H9 (cell line): ENCODE measurements around the gene OSBPL2. TPM values are rescaled to one million over a fixed set of nuclear protein-coding genes. Genes with fewer than 3 reads are reported as not detected.

ENCODE experiments used
- DNase-seq: peaks from one replicate; pipeline ENCODE4 v3.0.0-alpha.2; 2017
- H2AFZ ChIP-seq: one replicate; pipeline ENCODE4 v1.6.1; 2013; ENCODE audit warnings: mild to moderate bottlenecking, low read length, control low read depth, moderate library complexity
- H2AK5ac ChIP-seq: 2 replicates; pipeline ENCODE4 v1.6.1; 2013; ENCODE audit warnings: low read length, control low read depth, mixed read lengths; ENCODE audit not compliant: insufficient read length
- H2BK120ac ChIP-seq: one replicate; pipeline ENCODE4 v1.6.1; 2013; ENCODE audit warnings: low read depth, mild to moderate bottlenecking, low read length, control low read depth, inconsistent platforms; ENCODE audit not compliant: poor library complexity, severe bottlenecking
- H2BK12ac ChIP-seq: 2 replicates; pipeline ENCODE4 v1.6.1; 2013; ENCODE audit warnings: low read length, control low read depth, mixed read lengths, low read depth; ENCODE audit not compliant: insufficient read length
- H2BK15ac ChIP-seq: 2 replicates; pipeline ENCODE4 v1.6.1; 2013; ENCODE audit warnings: low read depth, low read length, control low read depth
- H2BK20ac ChIP-seq: one replicate; pipeline ENCODE4 v1.6.1; 2013; ENCODE audit warnings: low read depth, mild to moderate bottlenecking, low read length, control low read depth, inconsistent platforms; ENCODE audit not compliant: poor library complexity, severe bottlenecking
- H2BK5ac ChIP-seq: 2 replicates; pipeline ENCODE4 v1.6.1; 2013; ENCODE audit warnings: low read length, control low read depth, mixed read lengths; ENCODE audit not compliant: insufficient read length
- H3K14ac ChIP-seq: 2 replicates; pipeline ENCODE4 v1.6.1; 2013; ENCODE audit warnings: low read length, control low read depth; ENCODE audit not compliant: insufficient read depth
- H3K18ac ChIP-seq: 2 replicates; pipeline ENCODE4 v1.6.1; 2013; ENCODE audit warnings: low read depth, mild to moderate bottlenecking, mixed read lengths, low read length, control low read depth; ENCODE audit not compliant: insufficient read length
- H3K23ac ChIP-seq: 2 replicates; pipeline ENCODE4 v1.6.1; 2013; ENCODE audit warnings: low read length, control low read depth, mixed read lengths, low read depth; ENCODE audit not compliant: insufficient read length
- H3K23me2 ChIP-seq: 2 replicates; pipeline ENCODE4 v1.6.1; 2013; ENCODE audit warnings: low read depth, mild to moderate bottlenecking, mixed read lengths, low read length, control low read depth; ENCODE audit not compliant: insufficient read length, poor library complexity, severe bottlenecking
- H3K27ac ChIP-seq: 2 replicates; pipeline ENCODE4 v1.5.1; 2013; ENCODE audit warnings: low read length, control low read depth, mixed read lengths, low read depth; ENCODE audit not compliant: insufficient read length
- H3K27me3 ChIP-seq: 2 replicates; pipeline ENCODE4 v1.6.1; 2013; ENCODE audit warnings: low read length, control low read depth, inconsistent platforms; ENCODE audit not compliant: insufficient read depth
- H3K4ac ChIP-seq: 2 replicates; pipeline ENCODE4 v1.6.1; 2013; ENCODE audit warnings: low read depth, mild to moderate bottlenecking, control low read depth, inconsistent platforms, low read length, moderate library complexity
- H3K4me1 ChIP-seq: 2 replicates; pipeline ENCODE4 v1.6.1; 2013; ENCODE audit warnings: low read length, control low read depth, inconsistent platforms; ENCODE audit not compliant: insufficient read depth
- H3K4me2 ChIP-seq: 2 replicates; pipeline ENCODE4 v1.6.1; 2013; ENCODE audit warnings: low read length, control low read depth, mixed read lengths; ENCODE audit not compliant: insufficient read length, insufficient read depth
- H3K56ac ChIP-seq: 2 replicates; pipeline ENCODE4 v1.6.1; 2013; ENCODE audit warnings: low read depth, mild to moderate bottlenecking, mixed read lengths, low read length, control low read depth; ENCODE audit not compliant: insufficient read length
- H3K79me1 ChIP-seq: 2 replicates; pipeline ENCODE4 v1.6.1; 2013; ENCODE audit warnings: low read depth, mild to moderate bottlenecking, moderate library complexity, low read length, control low read depth, inconsistent platforms; ENCODE audit not compliant: insufficient read depth, poor library complexity, severe bottlenecking
- H3K79me2 ChIP-seq: 2 replicates; pipeline ENCODE4 v1.6.1; 2013; ENCODE audit warnings: low read length, control low read depth, inconsistent platforms; ENCODE audit not compliant: insufficient read depth
- H3K9ac ChIP-seq: 2 replicates; pipeline ENCODE4 v1.6.1; 2013; ENCODE audit warnings: low read length, control low read depth, mixed read lengths; ENCODE audit not compliant: insufficient read length; ENCODE audit errors: extremely low read depth
- H3K9me3 ChIP-seq: one replicate; pipeline ENCODE4 v1.6.1; 2013; ENCODE audit warnings: low read depth, low read length, inconsistent platforms; ENCODE audit not compliant: control insufficient read depth
- H3T11ph ChIP-seq: one replicate; pipeline ENCODE4 v1.6.1; 2013; ENCODE audit warnings: mild to moderate bottlenecking, low read length, control low read depth, inconsistent platforms
- H4K20me1 ChIP-seq: one replicate; pipeline ENCODE4 v1.6.1; 2013; ENCODE audit not compliant: control insufficient read depth, insufficient read length, insufficient read depth
- H4K5ac ChIP-seq: 2 replicates; pipeline ENCODE4 v1.6.1; 2013; ENCODE audit warnings: low read depth, mild to moderate bottlenecking, mixed read lengths, low read length, control low read depth; ENCODE audit not compliant: insufficient read length
- H4K8ac ChIP-seq: replicated peaks from 2 replicates; pipeline ENCODE4 v1.6.1; 2013; ENCODE audit warnings: low read length, control low read depth, mixed read lengths, low read depth; ENCODE audit not compliant: insufficient read length
- H4K91ac ChIP-seq: 2 replicates; pipeline ENCODE4 v1.6.1; 2013; ENCODE audit warnings: low read depth, mild to moderate bottlenecking, moderate library complexity, mixed read lengths, low read length, control low read depth; ENCODE audit not compliant: insufficient read length
- H3K27ac Mint-ChIP-seq, 3 experiments: 2 replicates in 2 of 3; 3 replicates in 1 of 3; pipeline ENCODE4 v1.8.0; 2020 to 2021; ENCODE audit warnings: mixed read lengths in 3 of 3, mild to moderate bottlenecking in 1 of 3, moderate library complexity in 1 of 3
- H3K27me3 Mint-ChIP-seq: 2 replicates; pipeline ENCODE4 v1.8.0; 2021; ENCODE audit warnings: low read depth, mild to moderate bottlenecking, moderate library complexity, mixed read lengths
- H3K36me3 Mint-ChIP-seq, 3 experiments: 2 replicates in 2 of 3; 3 replicates in 1 of 3; pipeline ENCODE4 v1.8.0; 2020 to 2021; ENCODE audit warnings: low read depth in 3 of 3, mixed read lengths in 3 of 3; ENCODE audit not compliant: insufficient read depth in 1 of 3
- H3K4me1 Mint-ChIP-seq, 2 experiments: 2 replicates each; pipeline ENCODE4 v1.8.0; 2020; ENCODE audit warnings: mixed read lengths in 2 of 2
- H3K4me3 Mint-ChIP-seq, 2 experiments: 2 replicates in 1 of 2; 3 replicates in 1 of 2; pipeline ENCODE4 v1.8.0; 2020 to 2021; ENCODE audit warnings: mild to moderate bottlenecking in 2 of 2, mixed read lengths in 2 of 2, moderate library complexity in 1 of 2
- H3K9me3 Mint-ChIP-seq, 2 experiments: 2 replicates in 1 of 2; 3 replicates in 1 of 2; pipeline ENCODE4 v1.8.0; 2020; ENCODE audit warnings: mild to moderate bottlenecking in 2 of 2, mixed read lengths in 2 of 2, moderate library complexity in 1 of 2
- WGBS: extraction: QIAGEN DNeasy Blood & Tissue Kit; methylation state at CpG from one replicate; pipeline ENCODE4 v1.1.7; 2013; ENCODE audit warnings: missing lambda C conversion rate, low lambda C conversion rate, mixed read lengths; ENCODE audit not compliant: insufficient read length; ENCODE audit errors: extremely low coverage; 5-methylcytosine and 5-hydroxymethylcytosine counted together
- total RNA-seq: library from RNA; stranded (reverse); gene quantifications from 2 replicates; pipeline ENCODE4 v1.2.1, GENCODE V29; 2021
- TF ChIP-seq, protein P1 (sequence below): fragments of 200-600 bp; sonication (generic); conservative IDR thresholded peaks from 3 replicates; pipeline ENCODE4 v1.8.0; 2021; ENCODE audit warnings: antibody characterized with exemption, mild to moderate bottlenecking

OSBPL2 gene
- total RNA-seq, 1 experiment from 2014 or later = 47.3 TPM

DNA sequence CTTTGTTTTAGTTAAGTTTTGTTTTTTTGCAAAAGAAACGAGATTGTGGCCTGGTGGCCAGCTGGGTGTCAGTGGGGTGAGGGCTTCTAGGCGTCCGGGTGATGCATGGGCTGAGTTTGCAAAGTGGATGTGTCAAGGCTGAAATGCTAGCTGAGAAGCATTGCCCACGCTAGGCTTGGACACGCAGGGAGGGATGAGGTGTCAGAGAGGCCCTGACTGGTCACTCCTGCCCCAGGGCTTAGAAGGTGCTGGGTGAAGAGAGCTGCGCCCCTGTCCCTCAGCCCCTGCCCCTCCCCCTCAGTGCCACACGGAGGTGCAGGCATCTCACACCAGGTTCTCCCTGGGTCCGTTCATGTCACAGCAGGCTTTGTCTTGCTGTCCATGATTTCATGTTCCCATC lies 8.1 kb downstream of the OSBPL2 start:
- no peak overlapping the region for H3K56ac ChIP-seq
- H4K91ac ChIP-seq = no peak overlapping the region
- H3K14ac ChIP-seq = no peak overlapping the region
- H3K27me3 ChIP-seq = no peaks in the 10 kb centered on the region
- H3K79me2 ChIP-seq = peaks cover 10% of the 10 kb centered on the region; the same call in 1 of the 2 replicates
- H3K9ac ChIP-seq = no peak overlapping the region
- H3K27me3 Mint-ChIP-seq = no peaks in the 10 kb centered on the region
- H3K27ac ChIP-seq = no peak overlapping the region
- no peak overlapping the region for H2AFZ ChIP-seq
- no peak overlapping the region for H2AK5ac ChIP-seq
- H3K9me3 Mint-ChIP-seq = no peaks in the 10 kb centered on the region; a peak in 1 of 5 replicates
- H3K36me3 Mint-ChIP-seq = peaks cover 0 to 10% (median 7%) of the 10 kb centered on the region in 3 experiments; a peak in 4 of 7 replicates
- H3K4me2 ChIP-seq = no peak overlapping the region
- no peak overlapping the region for H2BK5ac ChIP-seq
- no peaks in the 10 kb centered on the region for H4K20me1 ChIP-seq
- H3K4me1 Mint-ChIP-seq = peaks cover 20 to 23% of the 10 kb centered on the region in 2 experiments
- H3K4ac ChIP-seq = no peak overlapping the region
- H2BK20ac ChIP-seq = no peak overlapping the region
- peaks cover 8% of the 10 kb centered on the region for H3K79me1 ChIP-seq
- no peak overlapping the region for H3K18ac ChIP-seq
- no peak overlapping the region for H2BK15ac ChIP-seq
- H4K5ac ChIP-seq = no peak overlapping the region
- no peak overlapping the region for H2BK12ac ChIP-seq
- DNase-seq = no peak
- no peak overlapping the region for H2BK120ac ChIP-seq
- no peaks in the 10 kb centered on the region for H3K9me3 ChIP-seq
- no peak overlapping the region for H3K23ac ChIP-seq
- no peaks in the 10 kb centered on the region for H3K23me2 ChIP-seq
- no peak overlapping the region for H3K27ac Mint-ChIP-seq
- H3K4me3 Mint-ChIP-seq = 0 out of 5 replicates have a peak overlapping the region, but pooled peaks of 1 of the 2 experiments have one; percentile 53
- H4K8ac ChIP-seq = no peak overlapping the region
- no peak overlapping the region for H3T11ph ChIP-seq
- WGBS = no CpG with 5 or more reads among the region's 8 CpGs
- no peaks in the 10 kb centered on the region; the same call in 1 of the 2 replicates for H3K4me1 ChIP-seq
- TF ChIP-seq, protein P1, sequence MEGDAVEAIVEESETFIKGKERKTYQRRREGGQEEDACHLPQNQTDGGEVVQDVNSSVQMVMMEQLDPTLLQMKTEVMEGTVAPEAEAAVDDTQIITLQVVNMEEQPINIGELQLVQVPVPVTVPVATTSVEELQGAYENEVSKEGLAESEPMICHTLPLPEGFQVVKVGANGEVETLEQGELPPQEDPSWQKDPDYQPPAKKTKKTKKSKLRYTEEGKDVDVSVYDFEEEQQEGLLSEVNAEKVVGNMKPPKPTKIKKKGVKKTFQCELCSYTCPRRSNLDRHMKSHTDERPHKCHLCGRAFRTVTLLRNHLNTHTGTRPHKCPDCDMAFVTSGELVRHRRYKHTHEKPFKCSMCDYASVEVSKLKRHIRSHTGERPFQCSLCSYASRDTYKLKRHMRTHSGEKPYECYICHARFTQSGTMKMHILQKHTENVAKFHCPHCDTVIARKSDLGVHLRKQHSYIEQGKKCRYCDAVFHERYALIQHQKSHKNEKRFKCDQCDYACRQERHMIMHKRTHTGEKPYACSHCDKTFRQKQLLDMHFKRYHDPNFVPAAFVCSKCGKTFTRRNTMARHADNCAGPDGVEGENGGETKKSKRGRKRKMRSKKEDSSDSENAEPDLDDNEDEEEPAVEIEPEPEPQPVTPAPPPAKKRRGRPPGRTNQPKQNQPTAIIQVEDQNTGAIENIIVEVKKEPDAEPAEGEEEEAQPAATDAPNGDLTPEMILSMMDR = no peak
